ENCODE results near the gene GKN2. TPM values are rescaled to one million over a fixed set of nuclear protein-coding genes. Genes with fewer than 3 reads are reported as not detected.

GKN2 gene
- total RNA-seq, 1 experiment from 2014 or later: not detected

DNA sequence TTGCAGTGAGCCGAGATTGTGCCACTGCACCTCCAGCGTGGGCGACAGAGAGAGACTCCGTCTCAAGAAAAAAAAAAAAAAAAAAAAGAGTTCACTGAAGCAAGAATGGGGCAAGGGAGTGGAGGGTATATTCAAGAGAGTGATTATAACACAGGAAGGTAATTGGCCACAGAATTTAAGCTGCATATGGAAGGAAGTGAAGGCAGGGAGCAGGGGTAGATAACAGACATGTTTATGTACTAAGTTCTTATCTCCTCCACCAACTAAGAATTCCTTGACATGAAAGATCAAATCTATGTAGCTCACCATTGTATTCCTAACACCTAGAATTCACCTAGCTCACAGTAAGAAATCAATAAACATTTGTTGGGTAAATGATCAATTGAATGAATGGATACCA is 37.3 kb downstream of the GKN2 start:
- RAD21 ChIA-PET (ENCODE audit: low non-redundant PET in 1 of 2, low total read pairs in 2 of 2, uncharacterized antibody in 2 of 2, unreplicated experiment in 2 of 2): no interaction called here

DNA sequence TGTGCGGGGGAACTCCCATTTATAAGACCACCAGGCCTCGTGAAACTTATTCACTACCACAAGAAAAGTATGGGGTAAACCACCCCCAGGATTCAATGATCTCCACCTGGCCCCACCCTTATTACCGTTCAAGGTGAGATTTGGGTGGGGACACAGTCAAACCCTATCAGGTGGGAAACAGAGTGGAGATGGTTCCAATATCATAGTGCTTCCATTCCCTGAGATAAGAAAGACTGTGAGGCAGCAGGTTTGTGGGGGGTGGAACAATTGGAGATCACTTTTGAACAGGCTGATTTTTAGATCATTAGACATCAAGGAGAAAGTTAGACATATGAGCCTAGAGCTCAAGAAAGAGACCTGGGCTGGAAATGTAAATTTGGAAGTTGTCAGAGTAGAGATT is 39.3 kb downstream of the GKN2 start:
- TF ChIP-seq ZFX (IDR thresholded peaks at IDR 0.05) (no peak), ELF1 (IDR thresholded peaks at IDR 0.05; ENCODE audit: borderline replicate concordance, low read depth) (no peak), CBX3 (IDR thresholded peaks at IDR 0.05; ENCODE audit: low read depth) (no peak), JUND (IDR thresholded peaks at IDR 0.05) (no peak), CEBPB (IDR thresholded peaks at IDR 0.05; ENCODE audit: low read depth) (no peak), ATF3 (IDR thresholded peaks at IDR 0.05) (no peak)
- TF ChIP-seq, protein P1, sequence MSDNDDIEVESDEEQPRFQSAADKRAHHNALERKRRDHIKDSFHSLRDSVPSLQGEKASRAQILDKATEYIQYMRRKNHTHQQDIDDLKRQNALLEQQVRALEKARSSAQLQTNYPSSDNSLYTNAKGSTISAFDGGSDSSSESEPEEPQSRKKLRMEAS (IDR thresholded peaks at IDR 0.05): no peak
- DNase-seq (ENCODE audit: low read depth, low spot score) (no peak), ATAC-seq (no peak)
- no peaks in the 10 kb centered on the region for H3K27me3 ChIP-seq (ENCODE audit: insufficient read depth, low read length)
- POLR2A ChIA-PET: no interaction called here
- H3K4me3 ChIP-seq (replicated peaks in 1 of 2; ENCODE audit: low read depth in 1 of 2, low read length in 2 of 2): no peak overlapping the region
- no TSS peak for BruUV-seq (replicated peaks)
- H3K27ac ChIP-seq (ENCODE audit: low read depth, low read length): no peak overlapping the region
- H2AFZ ChIP-seq (ENCODE audit: low read depth, low read length, poor library complexity, severe bottlenecking): no peak overlapping the region
- no peak overlapping the region for H3K9ac ChIP-seq (ENCODE audit: low read length)
- H3K4me2 ChIP-seq (ENCODE audit: low read length): no peak overlapping the region
- intact Hi-C loops (cut with micrococcal nuclease): no loop called here
- no peaks in the 10 kb centered on the region for H3K79me2 ChIP-seq (ENCODE audit: insufficient read depth, low read length)
- CTCF ChIA-PET: interaction anchor here (1.0 to 1.2 kb wide), 3 partner anchors 12 to 450 kb away, joined by 3 to 6 read pairs (median 4); no protein-coding TSS in a partner anchor
- no peaks in the 10 kb centered on the region for H3K36me3 ChIP-seq (ENCODE audit: control insufficient read depth in 1 of 2, insufficient read depth in 2 of 2, low read length in 2 of 2)
- peaks cover 8 to 11% of the 10 kb centered on the region in 2 experiments for H3K4me1 ChIP-seq (ENCODE audit: control insufficient read depth in 1 of 2, insufficient read depth in 2 of 2, low read length in 2 of 2)
- RAD21 ChIA-PET (ENCODE audit: low non-redundant PET in 1 of 2, low total read pairs in 2 of 2, uncharacterized antibody in 2 of 2, unreplicated experiment in 2 of 2): no interaction called here
- no peaks in the 10 kb centered on the region for H4K20me1 ChIP-seq (ENCODE audit: insufficient read depth)
- H3K9me2 ChIP-seq (ENCODE audit: insufficient read depth): no peaks in the 10 kb centered on the region
- H3K9me3 ChIP-seq (ENCODE audit: control insufficient read depth in 1 of 2, insufficient read depth in 1 of 2, low read depth in 1 of 2, low read length in 2 of 2): no peaks in the 10 kb centered on the region

More for the DNA sequence above, 37.3 kb downstream of the GKN2 start:
- ChIA-PET CTCF (no interaction called here), POLR2A (no interaction called here)
- Histone ChIP-seq H3K79me2 (ENCODE audit: insufficient read depth, low read length) (no peaks in the 10 kb centered on the region), H3K27me3 (ENCODE audit: insufficient read depth, low read length) (no peaks in the 10 kb centered on the region), H3K4me1 (ENCODE audit: control insufficient read depth in 1 of 2, insufficient read depth in 2 of 2, low read length in 2 of 2) (no peaks in the 10 kb centered on the region), H3K9me2 (ENCODE audit: insufficient read depth) (no peaks in the 10 kb centered on the region), H3K36me3 (ENCODE audit: control insufficient read depth in 1 of 2, insufficient read depth in 2 of 2, low read length in 2 of 2) (no peaks in the 10 kb centered on the region), H3K9me3 (ENCODE audit: control insufficient read depth in 1 of 2, insufficient read depth in 1 of 2, low read depth in 1 of 2, low read length in 2 of 2) (no peaks in the 10 kb centered on the region), H2AFZ (ENCODE audit: low read depth, low read length, poor library complexity, severe bottlenecking) (no peak overlapping the region), H3K4me3 (replicated peaks in 1 of 2; ENCODE audit: low read depth in 1 of 2, low read length in 2 of 2) (no peak overlapping the region), H3K4me2 (ENCODE audit: low read length) (no peak overlapping the region), H3K27ac (ENCODE audit: low read depth, low read length) (no peak overlapping the region), H4K20me1 (ENCODE audit: insufficient read depth) (no peaks in the 10 kb centered on the region), H3K9ac (ENCODE audit: low read length) (no peak overlapping the region)
- no peak for TF ChIP-seq EGR1 (IDR thresholded peaks at IDR 0.05; ENCODE audit: low read depth)
- no peak for TF ChIP-seq CEBPB (IDR thresholded peaks at IDR 0.05; ENCODE audit: low read depth)
- TF ChIP-seq, protein P1 (IDR thresholded peaks at IDR 0.05): no peak
- TF ChIP-seq YY1 (IDR thresholded peaks at IDR 0.05; ENCODE audit: extremely low read depth, insufficient replicate concordance, low read depth, low read length): no peak
- no peak for DNase-seq (ENCODE audit: low read depth, low spot score)
- intact Hi-C loops (cut with micrococcal nuclease): no loop called here
- ATAC-seq: no peak
- no TSS peak for BruUV-seq (replicated peaks)
